Osteocyte (in vitro differentiated cells): ENCODE data around the gene SMIM3. TPM values are rescaled to one million over a fixed set of nuclear protein-coding genes. Genes with fewer than 3 reads are reported as not detected.
"Not testable (repeated sequence)": the region's sequence is repeated elsewhere in the genome, so short reads cannot be mapped to it uniquely, and the experiment has no call there.

Experiments used
- DNase-seq: peaks from one replicate; pipeline ENCODE4 v3.0.0; 2021; ENCODE audit warnings: mixed read lengths; ENCODE audit not compliant: unreplicated experiment; ENCODE audit errors: extremely low spot score
- H3K27ac Mint-ChIP-seq: one replicate; pipeline ENCODE4 v1.8.0; 2021; ENCODE audit warnings: mild to moderate bottlenecking, mixed read lengths; ENCODE audit not compliant: unreplicated experiment
- H3K27me3 Mint-ChIP-seq: one replicate; pipeline ENCODE4 v1.8.0; 2021; ENCODE audit warnings: mixed read lengths; ENCODE audit not compliant: unreplicated experiment
- H3K36me3 Mint-ChIP-seq: one replicate; pipeline ENCODE4 v1.8.0; 2021; ENCODE audit warnings: mixed read lengths; ENCODE audit not compliant: unreplicated experiment
- H3K4me1 Mint-ChIP-seq: one replicate; pipeline ENCODE4 v1.8.0; 2021; ENCODE audit warnings: mixed read lengths; ENCODE audit not compliant: unreplicated experiment
- H3K4me3 Mint-ChIP-seq: one replicate; pipeline ENCODE4 v1.8.0; 2021; ENCODE audit warnings: mild to moderate bottlenecking, moderate library complexity, mixed read lengths; ENCODE audit not compliant: unreplicated experiment
- H3K9me3 Mint-ChIP-seq: one replicate; pipeline ENCODE4 v1.8.0; 2021; ENCODE audit warnings: mixed read lengths; ENCODE audit not compliant: unreplicated experiment
- CTCF ChIP-seq: fragments of 200-600 bp; sonication (generic); IDR thresholded peaks from 2 replicates; pipeline ENCODE4 v1.5.0; 2021; ENCODE audit warnings: antibody characterized with exemption, mild to moderate bottlenecking, moderate library complexity
- total RNA-seq: library from RNA; stranded (reverse); gene quantifications from 2 replicates; pipeline ENCODE4 v1.2.1, GENCODE V29; 2021

Gene SMIM3
- total RNA-seq, 1 donor from 2014 or later, result 4.0 TPM

DNA sequence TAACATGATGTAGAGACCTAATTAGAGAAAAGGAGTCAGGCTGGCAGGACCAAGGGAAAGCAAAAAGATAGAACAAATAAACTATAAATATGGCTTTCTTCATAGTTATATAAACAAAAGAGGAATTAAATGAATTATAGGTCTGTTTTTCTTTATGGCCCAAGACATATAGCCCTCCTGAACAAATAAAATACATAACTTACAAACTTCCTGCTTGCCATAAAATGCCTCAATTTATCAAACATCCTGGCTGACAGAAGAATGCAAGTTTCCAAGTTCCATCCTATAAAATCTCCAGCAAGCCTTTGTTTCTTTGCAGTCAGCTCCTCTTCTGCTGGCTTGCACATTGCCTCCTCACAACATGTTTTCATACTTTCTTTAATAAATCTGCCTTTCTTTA is 36.5 kb downstream of the SMIM3 start:
- H3K27ac Mint-ChIP-seq, result no peak overlapping the region
- no peak overlapping the region for H3K4me3 Mint-ChIP-seq
- H3K36me3 Mint-ChIP-seq, result no peaks in the 10 kb centered on the region

GRCh38 chr5:150816946-150817345 is 38.4 kb downstream of the SMIM3 start:
- H3K9me3 Mint-ChIP-seq, result peaks cover 19% of the 10 kb centered on the region
- TF ChIP-seq CTCF, result no peak
- H3K36me3 Mint-ChIP-seq, result no peaks in the 10 kb centered on the region
- H3K4me3 Mint-ChIP-seq, result no peak overlapping the region
- H3K27ac Mint-ChIP-seq, result no peak overlapping the region
- no peak for DNase-seq
- peaks cover 36% of the 10 kb centered on the region for H3K27me3 Mint-ChIP-seq
- no peaks in the 10 kb centered on the region for H3K4me1 Mint-ChIP-seq

More for the DNA sequence above, 36.5 kb downstream of the SMIM3 start:
- no peak for DNase-seq
- peaks cover 19% of the 10 kb centered on the region for H3K9me3 Mint-ChIP-seq
- no peak for TF ChIP-seq CTCF
- peaks cover 30% of the 10 kb centered on the region for H3K27me3 Mint-ChIP-seq
- no peaks in the 10 kb centered on the region for H3K4me1 Mint-ChIP-seq

DNA sequence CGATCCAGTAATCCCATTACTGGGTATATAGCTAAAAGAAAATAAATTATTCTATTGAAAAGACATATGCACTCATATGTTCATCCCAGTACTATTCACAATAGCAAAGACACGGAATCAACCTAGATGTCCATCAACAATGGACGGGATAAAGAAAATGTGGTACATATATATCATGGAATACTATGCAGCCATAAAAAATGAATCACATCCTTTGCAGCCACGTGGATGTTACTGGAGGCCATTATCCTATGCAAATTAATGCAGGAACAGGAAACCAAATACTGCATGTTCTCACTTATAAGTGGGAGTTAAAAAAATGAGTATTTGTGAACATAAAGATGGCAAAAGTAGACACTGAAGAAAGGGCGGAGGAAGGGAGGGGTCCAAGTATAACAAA is 51.2 kb downstream of the SMIM3 start:
- no peaks in the 10 kb centered on the region for H3K36me3 Mint-ChIP-seq
- H3K4me1 Mint-ChIP-seq, result no peaks in the 10 kb centered on the region
- TF ChIP-seq CTCF, result no peak
- no peak overlapping the region for H3K4me3 Mint-ChIP-seq
- no peak for DNase-seq
- peaks cover 19% of the 10 kb centered on the region for H3K9me3 Mint-ChIP-seq
- no peak overlapping the region for H3K27ac Mint-ChIP-seq
- peaks cover 16% of the 10 kb centered on the region for H3K27me3 Mint-ChIP-seq

GRCh38 chr5:150831821-150832220 is 53.3 kb downstream of the SMIM3 start:
- peaks cover 19% of the 10 kb centered on the region for H3K9me3 Mint-ChIP-seq
- DNase-seq, H3K27ac Mint-ChIP-seq, H3K36me3 Mint-ChIP-seq, H3K4me1 Mint-ChIP-seq, H3K4me3 Mint-ChIP-seq: not testable (repeated sequence)
- peaks cover 13% of the 10 kb centered on the region for H3K27me3 Mint-ChIP-seq

- H3K4me3 Mint-ChIP-seq, result no peak overlapping the region
- no peak overlapping the region for H3K27ac Mint-ChIP-seq
- peaks cover 19% of the 10 kb centered on the region for H3K9me3 Mint-ChIP-seq
- H3K4me1 Mint-ChIP-seq, result no peaks in the 10 kb centered on the region
- H3K27me3 Mint-ChIP-seq, result peaks cover 27% of the 10 kb centered on the region
- H3K36me3 Mint-ChIP-seq, result no peaks in the 10 kb centered on the region
- no peak for DNase-seq
- TF ChIP-seq CTCF, result no peak
Observed at GRCh38 chr5:150836064-150836463, 57.5 kb downstream of the SMIM3 start.

DNA sequence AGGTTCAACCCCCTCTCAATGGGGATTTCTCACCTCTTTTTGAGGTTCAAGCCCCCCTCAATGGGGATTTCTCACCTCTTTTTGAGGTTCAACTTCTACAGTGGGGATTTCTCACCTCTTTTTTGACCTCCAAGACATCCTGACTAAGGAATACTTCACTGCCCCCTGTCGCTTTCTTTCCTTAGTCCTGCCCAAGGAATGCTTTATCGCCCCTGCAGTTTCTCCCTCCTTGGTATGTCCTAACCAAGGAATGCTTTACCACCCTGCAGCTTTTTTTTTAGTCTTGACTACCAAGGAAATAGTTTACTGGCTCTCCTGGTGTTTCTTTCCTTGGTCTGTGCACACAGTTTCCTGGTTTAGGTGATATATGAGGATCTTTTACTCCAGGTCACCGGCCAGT is 58.1 kb downstream of the SMIM3 start:
- Mint-ChIP-seq H3K9me3 (peaks cover 15% of the 10 kb centered on the region), H3K27me3 (peaks cover 31% of the 10 kb centered on the region), H3K4me3 (no peak overlapping the region), H3K4me1 (no peaks in the 10 kb centered on the region), H3K36me3 (no peaks in the 10 kb centered on the region), H3K27ac (no peak overlapping the region)
- DNase-seq, result no peak
- TF ChIP-seq CTCF, result no peak

GRCh38 chr5:150845185-150845859 is 66.8 kb downstream of the SMIM3 start:
- H3K36me3 Mint-ChIP-seq, DNase-seq, H3K4me1 Mint-ChIP-seq, H3K4me3 Mint-ChIP-seq, H3K27ac Mint-ChIP-seq, H3K9me3 Mint-ChIP-seq: not testable (repeated sequence)
- H3K27me3 Mint-ChIP-seq, result peaks cover 23% of the 10 kb centered on the region

DNA sequence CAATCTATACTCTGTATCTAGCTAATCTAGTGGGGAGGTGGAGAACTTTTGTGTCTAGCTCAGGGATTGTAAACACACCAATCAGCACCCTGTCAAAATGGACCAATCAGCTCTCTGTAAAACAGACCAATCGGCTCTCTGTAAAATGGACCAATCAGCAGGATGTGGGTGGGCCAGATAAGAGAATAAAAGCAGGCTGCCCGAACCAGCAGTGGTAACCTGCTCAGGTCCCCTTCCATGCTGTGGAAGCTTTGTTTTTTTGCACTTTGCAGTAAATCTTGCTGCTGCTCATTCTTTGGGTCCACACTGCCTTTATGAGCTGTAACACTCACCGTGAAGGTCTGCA is 67.7 kb downstream of the SMIM3 start, which contains the start of gene IRGM:
IRGM (plus strand) TSS at position 214 of the 346 bp plus-strand sequence. CDS start 1,603 bp downstream, outside the sequence.
- not testable (repeated sequence) for H3K9me3 Mint-ChIP-seq, H3K36me3 Mint-ChIP-seq, H3K4me3 Mint-ChIP-seq, DNase-seq, H3K27ac Mint-ChIP-seq, H3K4me1 Mint-ChIP-seq
- H3K27me3 Mint-ChIP-seq, result peaks cover 28% of the 10 kb centered on the region
